Ishikawa (cell line): ENCODE data around the gene ITGA1.

Experiments
- CEBPB ChIP-seq: IDR thresholded peaks from 2 replicates; pipeline ENCODE4 v1.6.1; 2012
- CREB1 ChIP-seq: IDR thresholded peaks from 2 replicates; pipeline ENCODE4 v1.6.1; 2012; ENCODE audit warnings: low read depth
- EGR1 ChIP-seq: IDR thresholded peaks from 2 replicates; pipeline ENCODE4 v1.6.1; 2012
- EP300 ChIP-seq: IDR thresholded peaks from 2 replicates; pipeline ENCODE4 v1.6.1; 2012; ENCODE audit warnings: borderline replicate concordance
- FOXM1 ChIP-seq: IDR thresholded peaks from 2 replicates; pipeline ENCODE4 v1.6.1; 2012; ENCODE audit warnings: low read depth, borderline replicate concordance
- NFIC ChIP-seq: IDR thresholded peaks from 2 replicates; pipeline ENCODE4 v1.6.1; 2012
- RAD21 ChIP-seq: IDR thresholded peaks from 2 replicates; pipeline ENCODE4 v1.6.1; 2012; ENCODE audit warnings: low read depth
- TAF1 ChIP-seq: IDR thresholded peaks from 2 replicates; pipeline ENCODE4 v1.6.1; 2012; ENCODE audit warnings: low read depth, mild to moderate bottlenecking
- TCF12 ChIP-seq: IDR thresholded peaks from 2 replicates; pipeline ENCODE4 v1.6.1; 2012; ENCODE audit warnings: low read depth
- TEAD4 ChIP-seq: IDR thresholded peaks from 2 replicates; pipeline ENCODE4 v1.6.1; 2012
- USF1 ChIP-seq: IDR thresholded peaks from 2 replicates; pipeline ENCODE4 v1.6.1; 2012
- YY1 ChIP-seq: IDR thresholded peaks from 2 replicates; pipeline ENCODE4 v1.6.1; 2012; ENCODE audit warnings: low read depth
- ZBTB7A ChIP-seq: IDR thresholded peaks from 2 replicates; pipeline ENCODE4 v1.6.1; 2012; ENCODE audit warnings: low read depth
- TF ChIP-seq, protein P1 (sequence below): IDR thresholded peaks from 2 replicates; pipeline ENCODE4 v1.6.1; 2012; ENCODE audit warnings: low read depth, mild to moderate bottlenecking
- TF ChIP-seq, protein P2 (sequence below): IDR thresholded peaks from 2 replicates; pipeline ENCODE4 v1.6.1; 2012

Gene ITGA1

DNA sequence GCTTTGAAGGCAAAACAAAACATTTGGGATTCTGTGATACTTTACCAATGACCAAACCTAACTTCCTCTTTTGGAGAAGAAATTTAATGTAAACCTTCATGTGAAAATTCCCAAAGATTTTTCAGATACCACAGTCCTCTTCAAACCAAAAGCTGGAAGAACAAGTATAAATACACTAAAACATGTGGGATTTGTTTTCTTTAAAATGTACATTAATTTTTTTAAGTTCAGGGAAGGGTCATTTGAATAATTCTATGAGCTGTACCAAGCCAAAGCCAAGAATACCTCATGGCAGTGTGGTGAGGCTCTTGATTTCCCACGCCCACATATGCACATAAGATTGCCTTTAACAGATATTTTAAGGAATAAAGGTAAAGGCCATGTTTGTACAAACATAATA lies 28.4 kb upstream of the ITGA1 start:
- no peak for TF ChIP-seq TAF1
- TF ChIP-seq TCF12, result no peak
- TF ChIP-seq, protein P1, sequence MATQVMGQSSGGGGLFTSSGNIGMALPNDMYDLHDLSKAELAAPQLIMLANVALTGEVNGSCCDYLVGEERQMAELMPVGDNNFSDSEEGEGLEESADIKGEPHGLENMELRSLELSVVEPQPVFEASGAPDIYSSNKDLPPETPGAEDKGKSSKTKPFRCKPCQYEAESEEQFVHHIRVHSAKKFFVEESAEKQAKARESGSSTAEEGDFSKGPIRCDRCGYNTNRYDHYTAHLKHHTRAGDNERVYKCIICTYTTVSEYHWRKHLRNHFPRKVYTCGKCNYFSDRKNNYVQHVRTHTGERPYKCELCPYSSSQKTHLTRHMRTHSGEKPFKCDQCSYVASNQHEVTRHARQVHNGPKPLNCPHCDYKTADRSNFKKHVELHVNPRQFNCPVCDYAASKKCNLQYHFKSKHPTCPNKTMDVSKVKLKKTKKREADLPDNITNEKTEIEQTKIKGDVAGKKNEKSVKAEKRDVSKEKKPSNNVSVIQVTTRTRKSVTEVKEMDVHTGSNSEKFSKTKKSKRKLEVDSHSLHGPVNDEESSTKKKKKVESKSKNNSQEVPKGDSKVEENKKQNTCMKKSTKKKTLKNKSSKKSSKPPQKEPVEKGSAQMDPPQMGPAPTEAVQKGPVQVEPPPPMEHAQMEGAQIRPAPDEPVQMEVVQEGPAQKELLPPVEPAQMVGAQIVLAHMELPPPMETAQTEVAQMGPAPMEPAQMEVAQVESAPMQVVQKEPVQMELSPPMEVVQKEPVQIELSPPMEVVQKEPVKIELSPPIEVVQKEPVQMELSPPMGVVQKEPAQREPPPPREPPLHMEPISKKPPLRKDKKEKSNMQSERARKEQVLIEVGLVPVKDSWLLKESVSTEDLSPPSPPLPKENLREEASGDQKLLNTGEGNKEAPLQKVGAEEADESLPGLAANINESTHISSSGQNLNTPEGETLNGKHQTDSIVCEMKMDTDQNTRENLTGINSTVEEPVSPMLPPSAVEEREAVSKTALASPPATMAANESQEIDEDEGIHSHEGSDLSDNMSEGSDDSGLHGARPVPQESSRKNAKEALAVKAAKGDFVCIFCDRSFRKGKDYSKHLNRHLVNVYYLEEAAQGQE, result no peak
- no peak for TF ChIP-seq EP300
- no peak for TF ChIP-seq USF1

DNA sequence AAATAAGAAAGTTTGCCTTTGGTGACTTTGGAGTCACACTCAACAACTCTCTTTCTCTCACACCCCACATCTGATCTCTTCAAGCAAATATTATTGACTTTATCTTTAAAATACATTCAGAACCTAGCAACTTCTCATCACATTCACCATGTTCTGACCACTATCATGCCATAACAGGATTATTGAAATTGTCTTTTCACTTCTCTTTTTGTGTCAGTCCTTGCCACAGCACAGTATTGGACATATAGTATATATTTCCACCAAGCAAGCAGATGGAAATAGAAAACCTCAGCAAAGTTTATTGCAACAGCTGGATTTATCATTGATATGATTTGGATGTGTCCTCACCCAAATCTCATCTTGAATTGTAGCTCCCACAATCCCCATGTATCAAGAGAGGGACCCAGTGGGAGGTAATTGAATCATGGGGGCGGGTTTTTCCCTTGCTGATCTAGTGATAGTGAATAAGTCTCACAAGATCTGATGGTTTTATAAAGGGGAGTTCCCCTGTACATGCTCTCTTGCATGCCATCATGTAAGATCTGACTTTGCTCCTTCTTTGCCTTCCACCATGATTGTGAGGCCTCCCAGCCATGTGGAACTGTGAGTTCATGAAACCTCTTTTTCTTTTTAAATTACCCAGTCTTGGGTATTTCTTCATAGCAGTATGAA lies 26.9 kb upstream of the ITGA1 start:
- TF ChIP-seq EGR1 (no peak), USF1 (no peak)

GRCh38 chr5:52767217-52767743 lies 20.4 kb upstream of the ITGA1 start:
- no peak for TF ChIP-seq NFIC
- TF ChIP-seq EP300, result no peak
- no peak for TF ChIP-seq EGR1
- no peak for TF ChIP-seq CREB1
- no peak for TF ChIP-seq RAD21
- TF ChIP-seq, protein P2, sequence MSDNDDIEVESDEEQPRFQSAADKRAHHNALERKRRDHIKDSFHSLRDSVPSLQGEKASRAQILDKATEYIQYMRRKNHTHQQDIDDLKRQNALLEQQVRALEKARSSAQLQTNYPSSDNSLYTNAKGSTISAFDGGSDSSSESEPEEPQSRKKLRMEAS, result no peak
- TF ChIP-seq USF1, result no peak
- no peak for TF ChIP-seq ZBTB7A
- TF ChIP-seq, protein P1, result no peak
- no peak for TF ChIP-seq TAF1
- no peak for TF ChIP-seq FOXM1
- no peak for TF ChIP-seq YY1
- no peak for TF ChIP-seq CEBPB
- no peak for TF ChIP-seq TCF12
- no peak for TF ChIP-seq TEAD4

DNA sequence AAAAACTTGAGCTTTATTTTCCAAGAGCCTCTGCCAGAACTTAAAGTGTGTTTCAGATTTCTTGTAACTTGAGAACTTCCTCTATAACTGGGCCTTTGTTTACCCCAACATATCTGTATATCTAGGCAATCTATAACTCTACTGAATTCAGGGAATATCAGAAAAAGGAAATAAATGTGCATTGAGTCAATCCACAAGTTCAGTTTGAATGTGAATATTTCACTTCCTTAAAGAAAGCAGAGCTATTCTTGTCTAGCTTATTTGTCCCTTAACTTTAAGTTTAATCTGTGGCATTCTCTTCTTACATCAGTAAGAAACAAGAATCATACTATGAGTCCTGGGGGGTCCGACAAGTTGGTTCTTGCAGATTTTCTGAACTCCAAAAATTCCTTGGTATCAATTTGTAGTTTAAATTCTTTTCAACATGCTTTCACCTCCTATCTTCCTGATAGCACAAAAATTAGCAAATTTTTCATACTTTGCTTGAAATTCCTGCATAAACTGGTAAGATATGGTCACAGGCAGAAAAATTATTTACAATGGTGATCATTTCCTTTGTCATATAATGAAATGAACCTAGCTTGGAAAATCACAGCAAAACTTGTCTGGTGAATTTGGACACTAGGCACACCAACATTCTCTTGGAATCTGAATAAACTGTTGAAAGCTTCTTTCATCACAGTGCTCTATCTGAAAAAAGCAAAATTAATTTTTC lies 19.8 kb upstream of the ITGA1 start:
- TF ChIP-seq EGR1 (no peak), TCF12 (no peak), TEAD4 (no peak), CEBPB (no peak), NFIC (no peak), FOXM1 (no peak), CREB1 (no peak), EP300 (no peak), ZBTB7A (no peak), RAD21 (no peak), TAF1 (no peak)
- TF ChIP-seq, protein P2, result no peak
- TF ChIP-seq, protein P1, result no peak
